ENCODE measurements around the gene PLD5.

DNA sequence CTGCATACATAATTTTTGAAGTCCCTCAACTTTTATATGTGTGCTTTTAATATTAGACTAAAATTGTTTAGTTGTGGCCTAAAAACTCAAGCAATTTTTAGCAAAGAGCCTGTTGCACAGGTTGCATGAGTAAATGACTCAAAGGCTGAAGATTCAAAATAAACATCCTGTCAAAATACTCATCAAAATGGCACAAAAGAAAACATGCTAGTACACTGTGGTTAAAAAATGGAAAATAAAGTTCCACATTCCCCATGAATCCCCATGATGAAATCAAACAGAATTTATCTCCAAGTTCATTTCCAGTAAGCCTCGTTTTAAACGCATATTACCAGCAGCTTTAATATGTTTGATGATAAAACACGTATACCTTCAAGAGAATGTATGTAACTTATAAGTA is 295.5 kb downstream of the PLD5 start:
- TF ChIP-seq, protein P1, sequence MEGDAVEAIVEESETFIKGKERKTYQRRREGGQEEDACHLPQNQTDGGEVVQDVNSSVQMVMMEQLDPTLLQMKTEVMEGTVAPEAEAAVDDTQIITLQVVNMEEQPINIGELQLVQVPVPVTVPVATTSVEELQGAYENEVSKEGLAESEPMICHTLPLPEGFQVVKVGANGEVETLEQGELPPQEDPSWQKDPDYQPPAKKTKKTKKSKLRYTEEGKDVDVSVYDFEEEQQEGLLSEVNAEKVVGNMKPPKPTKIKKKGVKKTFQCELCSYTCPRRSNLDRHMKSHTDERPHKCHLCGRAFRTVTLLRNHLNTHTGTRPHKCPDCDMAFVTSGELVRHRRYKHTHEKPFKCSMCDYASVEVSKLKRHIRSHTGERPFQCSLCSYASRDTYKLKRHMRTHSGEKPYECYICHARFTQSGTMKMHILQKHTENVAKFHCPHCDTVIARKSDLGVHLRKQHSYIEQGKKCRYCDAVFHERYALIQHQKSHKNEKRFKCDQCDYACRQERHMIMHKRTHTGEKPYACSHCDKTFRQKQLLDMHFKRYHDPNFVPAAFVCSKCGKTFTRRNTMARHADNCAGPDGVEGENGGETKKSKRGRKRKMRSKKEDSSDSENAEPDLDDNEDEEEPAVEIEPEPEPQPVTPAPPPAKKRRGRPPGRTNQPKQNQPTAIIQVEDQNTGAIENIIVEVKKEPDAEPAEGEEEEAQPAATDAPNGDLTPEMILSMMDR (IDR thresholded peaks at IDR 0.05): no peak
- TF ChIP-seq TCF7L2 (IDR thresholded peaks at IDR 0.05; ENCODE audit: low read depth, low read length): no peak
- TF ChIP-seq POLR2AphosphoS5 (IDR thresholded peaks at IDR 0.05; ENCODE audit: low read depth, low read length): no peak

Data from Panc1 (cell line).